ENCODE results near the gene TRPM2. TPM values are rescaled to one million over a fixed set of nuclear protein-coding genes. Genes with fewer than 3 reads are reported as not detected.
"Not testable (repeated sequence)": the region's sequence is repeated elsewhere in the genome, so short reads cannot be mapped to it uniquely, and the experiment has no call there.

TRPM2 gene
- total RNA-seq, 1 experiment from 2014 or later, result 0.26 TPM

GRCh38 chr21:44359396-44359795, 6.0 kb downstream of the TRPM2 start:
- no peak for DNase-seq (ENCODE audit: low read depth, low spot score)
- ChIA-PET POLR2A (no interaction called here), CTCF (no interaction called here)
- intact Hi-C loops (cut with micrococcal nuclease; ENCODE audit: unreplicated experiment), result no loop called here
- no peak for ATAC-seq
- BruUV-seq (replicated peaks), result no TSS peak
- TF ChIP-seq SIN3A (IDR thresholded peaks at IDR 0.05; ENCODE audit: borderline replicate concordance, insufficient read depth, low read depth, low read length), result no peak
- no peak for TF ChIP-seq CTCF (IDR thresholded peaks at IDR 0.05)
- TF ChIP-seq POLR2AphosphoS5 (IDR thresholded peaks at IDR 0.05; ENCODE audit: low read depth, low read length), result no peak
- TF ChIP-seq REST (IDR thresholded peaks at IDR 0.05; ENCODE audit: insufficient read depth in 1 of 2, low read depth in 2 of 2, low read length in 1 of 2), result no peak
- no peak for TF ChIP-seq TCF7L2 (IDR thresholded peaks at IDR 0.05; ENCODE audit: low read depth, low read length)
- H3K4me1 ChIP-seq (ENCODE audit: control insufficient read depth, insufficient read depth, low read length), result no peaks in the 10 kb centered on the region
- in situ Hi-C loops (cut with HindIII; ENCODE audit: low pct_unique_long_range_greater_than_20kb, low sequenced_read_pairs), result no loop called here
- no peaks in the 10 kb centered on the region for H3K9me3 ChIP-seq (ENCODE audit: control insufficient read depth, insufficient read depth, low read depth, low read length)
- no peak overlapping the region for H3K27ac ChIP-seq (ENCODE audit: low read length)
- H3K27me3 ChIP-seq (ENCODE audit: control insufficient read depth, insufficient read depth, low read length), result no peaks in the 10 kb centered on the region
- H3K36me3 ChIP-seq (ENCODE audit: control insufficient read depth, insufficient read depth, low read length), result no peaks in the 10 kb centered on the region
- H3K4me3 ChIP-seq (ENCODE audit: low read depth in 2 of 2, low read length in 2 of 2), result no peak overlapping the region

GRCh38 chr21:44360159-44360558, 6.7 kb downstream of the TRPM2 start:
- no peak overlapping the region for H3K27ac ChIP-seq (ENCODE audit: low read length)
- H3K36me3 ChIP-seq (ENCODE audit: control insufficient read depth, insufficient read depth, low read length), result no peaks in the 10 kb centered on the region
- TF ChIP-seq TCF7L2 (IDR thresholded peaks at IDR 0.05; ENCODE audit: low read depth, low read length), result no peak
- TF ChIP-seq POLR2AphosphoS5 (IDR thresholded peaks at IDR 0.05; ENCODE audit: low read depth, low read length), result no peak
- no peak for TF ChIP-seq REST (IDR thresholded peaks at IDR 0.05; ENCODE audit: insufficient read depth in 1 of 2, low read depth in 2 of 2, low read length in 1 of 2)
- TF ChIP-seq CTCF (IDR thresholded peaks at IDR 0.05), result no peak
- DNase-seq (ENCODE audit: low read depth, low spot score), result no peak
- intact Hi-C loops (cut with micrococcal nuclease; ENCODE audit: unreplicated experiment), result no loop called here
- ChIA-PET CTCF (interaction anchor here (0.6 kb wide), 1 partner anchor 9 kb away, joined by 3 read pairs; no protein-coding TSS in a partner anchor), POLR2A (no interaction called here)
- H3K4me3 ChIP-seq (ENCODE audit: low read depth in 2 of 2, low read length in 2 of 2), result no peak overlapping the region
- no TSS peak for BruUV-seq (replicated peaks)
- no peaks in the 10 kb centered on the region for H3K27me3 ChIP-seq (ENCODE audit: control insufficient read depth, insufficient read depth, low read length)
- H3K4me1 ChIP-seq (ENCODE audit: control insufficient read depth, insufficient read depth, low read length), result no peaks in the 10 kb centered on the region
- no peaks in the 10 kb centered on the region for H3K9me3 ChIP-seq (ENCODE audit: control insufficient read depth, insufficient read depth, low read depth, low read length)
- ATAC-seq, result no peak
- in situ Hi-C loops (cut with HindIII; ENCODE audit: low pct_unique_long_range_greater_than_20kb, low sequenced_read_pairs), result no loop called here

GRCh38 chr21:44361903-44362302, 8.5 kb downstream of the TRPM2 start:
- BruUV-seq (replicated peaks); H3K27ac ChIP-seq (ENCODE audit: low read length); H3K36me3 ChIP-seq (ENCODE audit: control insufficient read depth, insufficient read depth, low read length); H3K9me3 ChIP-seq (ENCODE audit: control insufficient read depth, insufficient read depth, low read depth, low read length); intact Hi-C loops (cut with micrococcal nuclease; ENCODE audit: unreplicated experiment); CTCF ChIA-PET; POLR2A ChIA-PET; H3K4me3 ChIP-seq (ENCODE audit: low read depth in 2 of 2, low read length in 2 of 2); DNase-seq (ENCODE audit: low read depth, low spot score); H3K4me1 ChIP-seq (ENCODE audit: control insufficient read depth, insufficient read depth, low read length); H3K27me3 ChIP-seq (ENCODE audit: control insufficient read depth, insufficient read depth, low read length); in situ Hi-C loops (cut with HindIII; ENCODE audit: low pct_unique_long_range_greater_than_20kb, low sequenced_read_pairs); ATAC-seq: not testable (repeated sequence)
